ENCODE data around the gene KCNK4. TPM values are rescaled to one million over a fixed set of nuclear protein-coding genes. Genes with fewer than 3 reads are reported as not detected.

The KCNK4 gene
- total and polyA plus RNA-seq, 4 donors = 0.09 TPM; not detected in 3

DNA sequence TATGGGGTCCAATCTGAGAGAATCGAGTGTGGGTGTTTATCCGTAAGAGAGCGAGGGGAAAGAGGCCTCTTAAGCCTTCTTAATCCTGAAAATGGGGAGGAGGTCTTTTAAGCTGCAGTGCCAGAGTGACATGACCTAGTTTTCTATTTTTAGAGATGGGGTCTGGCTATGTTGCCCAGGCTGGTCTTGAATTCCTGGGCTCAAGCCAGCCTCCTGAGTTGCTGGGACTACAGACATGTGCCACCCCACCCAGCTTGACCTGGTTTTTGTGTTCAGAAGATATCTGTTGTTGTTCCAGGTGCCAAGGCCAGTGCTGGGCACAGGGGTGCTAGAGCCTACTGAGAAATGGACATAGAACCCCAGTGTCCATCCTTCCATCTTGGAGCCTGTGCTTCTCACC lies 8.0 kb upstream of the KCNK4 start:
- Histone ChIP-seq H3K9me3 (ENCODE audit: control insufficient read depth in 4 of 4, insufficient read depth in 3 of 4, low read length in 3 of 4) (no peaks in the 10 kb centered on the region), H3K9ac (ENCODE audit: insufficient read depth in 1 of 2, low read length in 2 of 2) (no peak overlapping the region), H3K36me3 (ENCODE audit: control insufficient read depth in 4 of 4, insufficient read depth in 4 of 4, low read length in 4 of 4) (peaks cover 0 to 13% (median 3%) of the 10 kb centered on the region in 4 donors), H3K4me3 (no peak overlapping the region), H3K27ac (ENCODE audit: low read depth in 1 of 2, low read length in 1 of 2) (no peak overlapping the region), H3K27me3 (ENCODE audit: control insufficient read depth in 3 of 3, insufficient read depth in 3 of 3, low read length in 2 of 3) (no peaks in the 10 kb centered on the region), H3K4me1 (ENCODE audit: control insufficient read depth in 5 of 5, insufficient read depth in 5 of 5, low read length in 5 of 5) (peaks cover 0 to 20% (median 0%) of the 10 kb centered on the region in 5 donors)
- no peak for DNase-seq
- ATAC-seq (ENCODE audit: insufficient read depth, low FRiP score) = no peak
- TF ChIP-seq, protein P1, sequence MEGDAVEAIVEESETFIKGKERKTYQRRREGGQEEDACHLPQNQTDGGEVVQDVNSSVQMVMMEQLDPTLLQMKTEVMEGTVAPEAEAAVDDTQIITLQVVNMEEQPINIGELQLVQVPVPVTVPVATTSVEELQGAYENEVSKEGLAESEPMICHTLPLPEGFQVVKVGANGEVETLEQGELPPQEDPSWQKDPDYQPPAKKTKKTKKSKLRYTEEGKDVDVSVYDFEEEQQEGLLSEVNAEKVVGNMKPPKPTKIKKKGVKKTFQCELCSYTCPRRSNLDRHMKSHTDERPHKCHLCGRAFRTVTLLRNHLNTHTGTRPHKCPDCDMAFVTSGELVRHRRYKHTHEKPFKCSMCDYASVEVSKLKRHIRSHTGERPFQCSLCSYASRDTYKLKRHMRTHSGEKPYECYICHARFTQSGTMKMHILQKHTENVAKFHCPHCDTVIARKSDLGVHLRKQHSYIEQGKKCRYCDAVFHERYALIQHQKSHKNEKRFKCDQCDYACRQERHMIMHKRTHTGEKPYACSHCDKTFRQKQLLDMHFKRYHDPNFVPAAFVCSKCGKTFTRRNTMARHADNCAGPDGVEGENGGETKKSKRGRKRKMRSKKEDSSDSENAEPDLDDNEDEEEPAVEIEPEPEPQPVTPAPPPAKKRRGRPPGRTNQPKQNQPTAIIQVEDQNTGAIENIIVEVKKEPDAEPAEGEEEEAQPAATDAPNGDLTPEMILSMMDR (IDR thresholded peaks at IDR 0.05; ENCODE audit: control extremely low read depth, extremely low read depth) = no peak
- WGBS, 2 donors = 94 to 95% methylated on average over 3 of the region's 3 CpGs

DNA sequence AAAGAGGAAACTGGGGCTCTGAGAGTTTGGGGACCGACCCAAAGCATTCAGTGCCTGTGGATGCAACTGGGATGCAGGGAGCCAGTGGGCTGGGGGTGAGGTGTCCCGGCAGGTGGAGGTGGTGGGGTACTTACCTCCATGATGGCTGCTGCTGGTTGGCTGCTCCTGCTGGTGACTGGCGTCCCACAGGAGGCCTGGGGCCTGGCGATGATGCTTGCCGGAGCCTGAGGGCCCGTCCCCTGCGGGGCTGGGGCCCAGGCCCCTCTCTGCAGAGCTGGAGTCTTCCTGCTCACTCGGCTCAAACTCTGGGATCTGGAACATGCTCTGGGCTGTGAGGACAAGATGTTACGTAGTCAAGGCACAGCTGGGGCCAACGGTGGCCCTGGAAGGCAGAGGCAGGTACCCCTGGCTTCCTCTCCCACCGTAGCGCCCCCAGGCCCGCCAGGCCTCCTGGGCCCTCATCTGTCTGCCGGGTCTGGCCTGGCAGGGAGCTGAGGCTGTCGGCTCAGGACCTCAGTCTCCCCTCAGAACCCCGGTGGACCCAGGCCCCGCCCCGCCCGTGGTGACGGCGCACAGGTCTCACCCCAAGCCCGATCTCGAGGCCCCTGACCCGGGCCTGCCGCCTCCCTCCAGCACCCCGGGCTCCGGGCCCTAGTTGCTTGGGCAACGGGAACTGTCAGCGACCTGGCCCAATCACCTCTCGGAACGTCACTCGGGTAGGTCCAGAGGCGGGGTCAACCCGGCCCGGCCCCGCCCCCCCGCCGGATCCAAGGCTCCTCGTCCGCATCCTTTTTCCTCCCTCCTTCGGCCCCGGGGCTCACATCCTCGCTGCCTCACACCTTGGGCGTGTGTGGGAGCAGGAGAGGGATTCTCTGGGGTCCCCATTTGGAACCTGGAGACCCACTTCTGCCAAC lies 6.8 kb upstream of the KCNK4 start, which contains the start of gene BAD:
BAD (minus strand) TSS at position 618 of the 914 bp plus-strand sequence; CDS start at position 321, 297 bp downstream.
- H3K27me3 ChIP-seq (ENCODE audit: control insufficient read depth in 3 of 3, insufficient read depth in 3 of 3, low read length in 2 of 3) = no peaks in the 10 kb centered on the region
- peak within 1 kb of the TSS; percentile 75 for H3K4me3 ChIP-seq
- H3K27ac ChIP-seq (ENCODE audit: low read depth in 1 of 2, low read length in 1 of 2) = peak within 1 kb of the TSS; percentile 94 to 98
- H3K9ac ChIP-seq (ENCODE audit: insufficient read depth in 1 of 2, low read length in 2 of 2) = peak within 1 kb of the TSS; percentile 65 to 74
- no peaks in the 10 kb centered on the region for H3K9me3 ChIP-seq (ENCODE audit: control insufficient read depth in 4 of 4, insufficient read depth in 3 of 4, low read length in 3 of 4)
- DNase-seq (peak; percentile 96), ATAC-seq (ENCODE audit: insufficient read depth, low FRiP score) (peak; percentile 93)
- 3 to 4% methylated on average over 37 to 44 of the region's 44 CpGs for WGBS, 2 donors
- H3K36me3 ChIP-seq (ENCODE audit: control insufficient read depth in 4 of 4, insufficient read depth in 4 of 4, low read length in 4 of 4) = peaks cover 0 to 7% (median 3%) of the 10 kb centered on the region in 4 donors
- peaks cover 0 to 20% (median 0%) of the 10 kb centered on the region in 5 donors for H3K4me1 ChIP-seq (ENCODE audit: control insufficient read depth in 5 of 5, insufficient read depth in 5 of 5, low read length in 5 of 5)
- TF ChIP-seq, protein P1 (IDR thresholded peaks at IDR 0.05; ENCODE audit: control extremely low read depth, extremely low read depth) = no peak

DNA sequence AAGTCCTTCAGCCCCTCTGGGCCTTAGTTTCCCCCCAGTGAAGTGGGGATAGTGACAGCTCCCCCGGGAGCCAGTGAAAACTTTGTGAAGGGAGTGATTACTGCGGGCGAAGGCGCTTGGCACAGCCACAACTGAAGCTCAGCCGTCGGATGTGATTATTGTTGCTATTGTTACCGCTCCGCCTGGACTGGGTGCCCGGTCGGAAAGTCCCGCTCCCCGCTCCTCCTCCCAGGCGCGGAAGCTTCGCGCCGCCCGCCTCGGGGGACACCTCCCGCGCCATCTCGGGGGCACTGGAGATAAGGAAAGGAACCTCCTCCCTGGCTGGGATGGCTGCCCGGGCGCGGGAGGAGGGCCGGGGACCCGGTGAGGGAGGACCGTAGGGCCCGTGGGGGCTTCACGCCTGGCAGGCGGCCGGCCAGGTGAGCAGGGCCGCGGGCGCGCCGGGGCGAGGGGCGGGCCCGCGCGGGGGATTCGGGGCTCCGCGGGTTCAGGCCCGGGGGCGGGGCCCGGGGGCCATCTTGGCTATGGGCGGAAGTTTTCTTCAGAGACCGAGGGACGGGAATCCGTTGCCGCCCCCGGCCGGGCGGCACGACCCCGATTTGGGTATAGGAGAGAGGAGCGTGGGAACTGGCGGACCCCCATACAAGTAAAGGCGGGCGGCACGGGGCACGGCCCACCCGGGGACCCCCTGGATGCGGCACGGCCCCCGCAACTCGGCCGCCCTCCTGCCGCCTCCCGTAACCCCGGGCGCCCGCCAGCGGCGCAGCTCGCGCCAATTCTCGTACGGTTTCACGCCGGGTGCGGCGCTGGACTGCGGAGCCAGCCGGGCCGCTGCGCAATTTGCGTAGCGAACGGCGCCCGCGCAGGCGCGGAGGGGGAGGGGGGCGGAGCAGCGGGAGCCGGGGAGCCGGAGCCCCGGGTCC lies 5.9 kb upstream of the KCNK4 start, which contains the start of gene GPR137:
GPR137 (plus strand) TSS at position 887 of the 923 bp plus-strand sequence. CDS start 677 bp downstream, outside the sequence.
- Histone ChIP-seq H3K4me3 (peak within 1 kb of the TSS; percentile 48), H3K4me1 (ENCODE audit: control insufficient read depth in 5 of 5, insufficient read depth in 5 of 5, low read length in 5 of 5) (peaks cover 0 to 20% (median 0%) of the 10 kb centered on the region in 5 donors), H3K27me3 (ENCODE audit: control insufficient read depth in 3 of 3, insufficient read depth in 3 of 3, low read length in 2 of 3) (peaks cover 0 to 3% (median 2%) of the 10 kb centered on the region in 3 donors), H3K9me3 (ENCODE audit: control insufficient read depth in 4 of 4, insufficient read depth in 3 of 4, low read length in 3 of 4) (no peaks in the 10 kb centered on the region), H3K9ac (ENCODE audit: insufficient read depth in 1 of 2, low read length in 2 of 2) (peak within 1 kb of the TSS; percentile 55 to 65), H3K27ac (ENCODE audit: low read depth in 1 of 2, low read length in 1 of 2) (peak within 1 kb of the TSS; percentile 88 to 98), H3K36me3 (ENCODE audit: control insufficient read depth in 4 of 4, insufficient read depth in 4 of 4, low read length in 4 of 4) (peaks cover 0 to 7% (median 3%) of the 10 kb centered on the region in 4 donors)
- TF ChIP-seq, protein P1 (IDR thresholded peaks at IDR 0.05; ENCODE audit: control extremely low read depth, extremely low read depth) = no peak
- DNase-seq (peak; percentile 88 to 91 (median 88)), ATAC-seq (ENCODE audit: insufficient read depth, low FRiP score) (peak; percentile 83)
- WGBS, 2 donors = 0% methylated on average over 84 to 102 of the region's 102 CpGs

Data from lung (tissue), 12 donors.